Breast epithelium (tissue), 3 donors: ENCODE data around the gene GALNTL6.

Experiments used
- CTCF ChIP-seq, 3 donors: fragments of 450-650 bp; IDR thresholded peaks; one replicate each; pipeline ENCODE4 v1.5.1; 2016 to 2017; ENCODE audit warnings: antibody characterized with exemption in 3 of 3, mild to moderate bottlenecking in 3 of 3, moderate library complexity in 3 of 3
- POLR2A ChIP-seq: fragments of 450-650 bp; IDR thresholded peaks from one replicate; pipeline ENCODE4 v1.6.1; 2016; ENCODE audit warnings: antibody characterized with exemption, mild to moderate bottlenecking, moderate library complexity

- no peak for TF ChIP-seq CTCF (IDR thresholded peaks at IDR 0.05)
- no peak for TF ChIP-seq POLR2A
These were observed 1211.0 kb downstream of the GALNTL6 start for GRCh38 chr4:173024203-173024602.
